A172 (cell line): ENCODE data around the gene RGS10. TPM values are rescaled to one million over a fixed set of nuclear protein-coding genes. Genes with fewer than 3 reads are reported as not detected.
"Not testable (repeated sequence)": the region's sequence is repeated elsewhere in the genome, so short reads cannot be mapped to it uniquely, and the experiment has no call there.

ENCODE experiments used
- DNase-seq: peaks from one replicate; pipeline ENCODE4 v3.0.0-alpha.2; 2015; ENCODE audit warnings: low spot score
- total RNA-seq: library from RNA; depleted of rRNA; stranded (reverse); fragments of >200 nt; shearing (Covaris generic); gene quantifications from 2 replicates; pipeline ENCODE4 v1.2.3, GENCODE V29; 2014

Gene RGS10
- total RNA-seq, 1 experiment from 2014 or later = 106 TPM

DNA sequence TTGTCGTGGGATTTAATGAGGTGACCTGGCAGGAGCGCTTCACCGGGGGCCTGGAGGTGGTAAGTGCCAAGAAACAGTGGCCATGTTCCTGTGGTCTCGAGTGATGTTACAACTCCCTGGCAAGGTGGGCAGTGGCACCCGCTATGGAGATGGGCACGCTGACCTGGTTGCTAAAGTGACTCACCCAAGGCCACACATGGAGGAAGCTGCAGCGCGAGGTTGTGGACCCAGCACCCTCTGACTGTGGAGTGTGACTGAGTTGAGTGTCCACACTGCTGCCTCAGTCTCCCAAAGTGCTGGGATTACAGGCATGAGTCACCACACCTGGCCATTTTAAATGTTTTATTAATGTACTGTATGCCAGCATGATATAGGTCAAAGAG, 73.2 kb downstream of the RGS10 start:
- no peak for DNase-seq

DNA sequence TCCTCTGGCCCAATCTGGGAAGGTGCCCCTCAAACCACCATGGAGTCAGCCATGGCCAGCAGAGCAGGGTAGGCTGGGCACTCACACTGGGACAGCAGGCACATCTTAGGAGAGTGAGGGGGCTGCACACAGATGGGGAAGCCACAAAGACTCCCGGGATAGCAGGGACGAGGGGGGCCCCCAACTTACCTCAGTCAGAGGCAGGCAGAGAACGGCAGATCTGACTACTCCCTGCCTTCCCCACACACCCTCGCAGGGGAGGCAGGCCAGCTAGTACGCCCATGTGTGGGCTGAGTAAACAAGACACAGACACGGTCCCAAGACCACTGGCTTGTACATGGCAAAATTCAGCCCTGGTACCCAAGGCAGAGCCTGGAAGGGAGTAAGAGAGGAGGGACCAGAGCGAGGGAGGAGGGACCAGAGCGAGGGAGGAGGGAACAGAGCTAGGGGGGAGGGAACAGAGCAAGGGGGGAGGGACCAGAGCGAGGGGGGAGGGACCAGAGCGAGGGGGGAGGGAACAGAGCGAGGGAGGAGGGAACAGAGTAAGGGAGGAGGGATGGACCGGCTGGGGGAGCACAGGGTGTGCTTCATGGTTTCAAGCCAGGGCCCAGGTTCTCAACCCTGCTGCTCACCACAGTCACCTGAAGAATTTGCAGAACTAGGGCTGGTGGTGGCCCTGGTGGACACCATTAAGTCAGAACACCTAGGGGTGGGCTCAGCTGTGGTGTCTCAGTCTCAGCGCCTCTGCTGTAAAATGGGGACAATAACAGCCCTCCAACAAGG, 73.8 kb downstream of the RGS10 start:
- no peak for DNase-seq

DNA sequence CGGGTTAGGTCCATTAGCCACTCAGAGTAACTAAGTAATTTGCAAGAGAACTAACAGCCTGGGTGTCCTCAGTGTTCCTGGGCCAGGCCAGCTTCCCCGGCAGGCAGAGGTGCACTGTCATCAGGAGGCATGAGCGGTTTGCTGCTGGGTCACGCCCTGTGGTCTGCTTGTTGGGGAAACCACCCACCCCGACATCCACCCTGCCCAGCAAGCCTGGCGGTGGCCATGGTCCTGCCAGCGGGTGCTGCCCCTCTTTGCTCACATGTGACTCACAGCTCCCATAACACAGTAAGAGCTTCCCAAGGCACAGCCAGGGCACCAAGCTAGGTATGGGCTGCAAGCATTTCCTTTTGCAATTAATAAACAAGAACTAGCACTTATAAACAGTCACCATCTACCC, 75.9 kb downstream of the RGS10 start:
- peak; percentile 86 for DNase-seq

DNA sequence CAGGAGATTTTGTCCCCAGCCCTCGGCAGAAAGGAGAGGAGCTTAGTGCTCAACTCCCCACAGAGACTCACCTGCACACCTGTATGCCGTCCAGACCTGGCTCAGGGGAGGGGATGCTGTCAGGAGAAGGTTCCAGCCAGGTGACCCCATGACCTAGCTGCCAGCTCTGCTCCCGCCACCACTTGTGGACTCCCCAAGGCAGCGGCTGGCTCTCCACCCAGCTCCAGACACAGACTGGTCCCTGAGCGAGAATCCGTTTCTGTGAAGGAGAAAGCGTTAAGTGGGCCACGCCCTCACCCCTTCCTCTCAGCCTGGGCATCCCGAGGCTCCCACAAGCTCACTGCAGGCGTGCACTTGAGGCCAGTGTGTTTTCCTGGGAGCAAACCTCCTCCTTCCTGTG, 76.4 kb downstream of the RGS10 start:
- no peak for DNase-seq

DNA sequence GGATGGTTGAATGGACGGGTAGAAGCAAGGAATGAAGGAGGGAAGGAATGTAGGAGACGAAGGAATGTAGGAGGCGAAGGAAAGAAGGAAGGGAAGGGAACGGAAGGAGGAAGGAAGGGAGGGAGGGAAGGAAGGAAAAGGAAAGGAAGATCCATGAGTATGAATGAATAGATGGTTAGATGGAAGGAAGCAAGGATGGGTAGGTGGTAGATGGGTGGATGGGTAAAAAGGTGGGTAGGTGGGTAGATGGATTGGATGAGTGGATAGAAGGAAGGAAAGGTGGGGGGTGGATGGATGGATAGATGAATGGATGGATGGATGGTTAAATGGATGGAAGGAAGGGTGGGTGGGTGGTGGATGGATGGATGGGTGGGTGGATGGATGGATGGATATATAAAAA, 77.4 kb downstream of the RGS10 start:
- no peak for DNase-seq

DNA sequence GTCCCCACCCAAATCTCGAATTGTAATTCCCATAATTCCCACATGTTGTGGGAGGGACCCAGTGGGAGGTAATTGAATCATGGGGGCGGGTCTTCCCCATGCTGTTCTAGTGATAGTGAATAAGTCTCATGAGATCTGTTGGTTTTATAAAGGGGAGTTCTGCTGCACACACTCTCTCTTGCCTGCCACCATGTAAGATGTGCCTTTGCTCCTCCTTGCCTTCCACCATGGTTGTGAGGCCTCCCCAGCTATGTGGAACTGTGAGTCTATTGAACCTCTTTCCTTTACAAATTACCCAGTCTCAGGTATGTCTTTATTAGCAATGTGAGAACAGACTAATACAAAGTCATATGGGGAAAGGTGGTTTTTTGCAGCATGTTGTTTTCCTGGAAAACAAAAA, 79.3 kb downstream of the RGS10 start:
- DNase-seq = not testable (repeated sequence)

DNA sequence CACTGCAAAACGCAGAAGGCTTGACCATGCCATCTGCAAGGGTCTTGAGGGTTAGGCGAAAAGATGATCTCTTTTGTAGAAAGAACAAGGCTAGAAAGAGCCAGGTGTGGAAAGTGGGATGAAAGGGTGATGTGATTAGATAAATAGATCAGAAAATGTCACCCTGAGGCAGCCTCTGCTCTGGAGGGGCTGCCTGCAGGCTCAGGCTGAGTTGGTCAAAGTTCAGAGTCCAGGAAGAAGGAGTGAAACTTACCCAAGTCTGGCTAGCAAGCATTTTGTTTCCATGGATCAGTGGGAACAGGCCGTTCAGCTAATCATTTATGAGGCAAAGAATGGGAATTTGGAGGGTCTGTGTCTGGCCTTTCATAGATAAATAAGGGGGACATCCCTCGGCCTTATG, 79.7 kb downstream of the RGS10 start:
- DNase-seq = no peak

DNA sequence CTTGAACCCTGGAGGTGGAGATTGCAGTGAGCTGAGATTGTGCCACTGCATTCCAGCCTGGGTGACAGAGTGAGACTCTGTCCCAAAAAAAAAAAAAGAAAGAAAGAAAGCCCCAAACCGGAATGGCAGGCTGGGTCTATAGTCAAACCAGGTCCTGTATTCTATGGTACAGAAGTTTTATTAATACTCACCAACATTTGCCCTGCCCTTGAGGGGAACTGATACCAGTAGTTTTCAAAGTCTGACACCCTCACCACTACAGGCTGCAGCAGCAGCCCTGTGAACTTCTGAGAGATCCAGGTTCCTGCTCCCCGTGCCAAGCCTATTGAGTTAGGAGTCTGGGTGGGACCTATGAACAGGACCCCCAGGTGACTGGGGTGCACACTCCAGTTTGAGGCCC, 80.6 kb downstream of the RGS10 start:
- no peak for DNase-seq

DNA sequence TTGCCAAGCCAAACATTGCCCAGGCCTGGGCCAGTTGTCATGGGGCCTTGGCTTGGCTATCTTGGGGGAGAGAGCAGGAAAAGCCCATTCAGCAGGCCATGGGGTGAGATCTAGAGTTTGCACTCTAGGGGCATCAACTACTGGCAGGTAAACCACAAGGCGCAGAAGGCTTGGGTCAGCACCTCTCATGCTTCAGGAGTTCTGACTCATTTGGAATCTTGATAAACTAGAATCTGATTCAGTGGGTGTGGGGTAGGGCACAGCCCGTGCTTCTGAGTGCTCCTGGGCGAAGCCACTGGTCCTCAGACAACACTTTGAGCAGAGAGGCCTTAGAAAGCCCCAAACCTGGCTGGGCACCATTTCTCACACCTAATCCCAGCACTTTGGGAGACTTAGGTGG, 81.1 kb downstream of the RGS10 start:
- peak; percentile 60 for DNase-seq

DNA sequence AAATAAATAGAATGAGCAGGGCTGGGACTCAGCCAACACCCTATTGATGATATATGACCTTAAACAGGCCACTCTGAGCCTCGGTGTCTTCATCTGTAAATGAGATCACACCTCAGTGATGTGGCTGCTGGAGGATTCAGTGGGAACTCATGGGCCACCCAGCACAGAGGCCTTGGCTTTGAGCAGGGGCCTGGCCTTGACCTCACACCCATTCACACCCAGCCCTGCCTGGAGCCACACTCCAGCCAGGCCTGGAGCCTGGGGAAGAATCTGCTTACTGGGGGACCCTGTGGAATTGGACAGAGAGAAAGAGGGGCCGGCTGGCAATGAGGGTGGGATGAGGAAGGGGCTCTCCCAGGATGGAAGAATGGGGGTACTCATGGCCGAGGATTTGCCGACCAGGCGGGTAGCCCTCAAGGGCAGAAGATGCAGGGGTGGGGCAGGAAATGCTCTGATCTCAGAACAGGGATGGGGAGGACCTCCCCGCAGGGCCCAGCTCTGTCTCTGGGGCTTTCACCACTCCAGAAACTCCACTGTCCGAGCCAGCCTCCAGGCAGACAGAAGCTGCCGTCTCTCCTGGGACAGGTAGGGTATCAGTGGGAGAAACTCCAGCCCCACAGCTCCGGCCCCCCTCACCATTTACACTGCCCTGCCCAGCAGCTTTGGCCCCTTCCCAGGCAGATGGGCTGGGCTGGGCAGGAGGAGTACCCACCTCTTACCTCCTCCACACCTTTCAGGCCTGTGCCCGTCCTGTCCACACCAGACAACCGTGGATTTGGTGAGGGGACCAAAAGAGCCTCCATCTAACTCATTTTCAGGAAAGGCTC, 81.9 kb downstream of the RGS10 start:
- no peak for DNase-seq

DNA sequence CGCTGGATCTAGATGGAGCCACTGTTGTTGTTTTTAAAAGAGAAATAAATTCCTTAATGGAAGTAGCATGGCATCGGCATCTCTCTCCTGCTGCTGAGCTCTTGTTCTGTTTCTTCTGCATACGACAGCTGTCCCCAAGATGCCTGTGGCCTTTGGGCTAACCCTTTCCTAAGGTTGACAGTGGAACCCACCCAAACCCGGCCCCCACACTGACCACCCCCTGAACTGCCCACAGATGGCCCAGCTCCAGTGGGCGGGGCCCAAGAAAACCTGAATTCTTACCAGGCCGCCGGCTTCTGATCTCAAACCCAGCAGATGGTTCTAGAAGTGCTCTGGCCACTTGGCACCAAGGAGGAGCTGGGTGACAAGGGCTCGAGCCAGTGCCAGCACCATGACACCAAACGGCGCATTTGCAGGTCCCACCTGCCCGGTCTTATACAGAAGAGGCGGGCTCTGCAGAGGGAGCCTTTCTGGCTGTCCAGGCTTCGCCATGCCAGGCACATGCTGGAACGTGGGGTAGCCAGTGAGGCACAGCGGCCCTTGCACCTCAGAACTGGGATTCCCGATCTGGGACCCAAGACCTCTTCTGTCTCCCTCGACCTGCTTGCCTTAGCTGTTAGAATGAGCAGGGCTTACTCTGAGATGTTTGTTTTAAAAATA, 82.7 kb downstream of the RGS10 start:
- no peak for DNase-seq

DNA sequence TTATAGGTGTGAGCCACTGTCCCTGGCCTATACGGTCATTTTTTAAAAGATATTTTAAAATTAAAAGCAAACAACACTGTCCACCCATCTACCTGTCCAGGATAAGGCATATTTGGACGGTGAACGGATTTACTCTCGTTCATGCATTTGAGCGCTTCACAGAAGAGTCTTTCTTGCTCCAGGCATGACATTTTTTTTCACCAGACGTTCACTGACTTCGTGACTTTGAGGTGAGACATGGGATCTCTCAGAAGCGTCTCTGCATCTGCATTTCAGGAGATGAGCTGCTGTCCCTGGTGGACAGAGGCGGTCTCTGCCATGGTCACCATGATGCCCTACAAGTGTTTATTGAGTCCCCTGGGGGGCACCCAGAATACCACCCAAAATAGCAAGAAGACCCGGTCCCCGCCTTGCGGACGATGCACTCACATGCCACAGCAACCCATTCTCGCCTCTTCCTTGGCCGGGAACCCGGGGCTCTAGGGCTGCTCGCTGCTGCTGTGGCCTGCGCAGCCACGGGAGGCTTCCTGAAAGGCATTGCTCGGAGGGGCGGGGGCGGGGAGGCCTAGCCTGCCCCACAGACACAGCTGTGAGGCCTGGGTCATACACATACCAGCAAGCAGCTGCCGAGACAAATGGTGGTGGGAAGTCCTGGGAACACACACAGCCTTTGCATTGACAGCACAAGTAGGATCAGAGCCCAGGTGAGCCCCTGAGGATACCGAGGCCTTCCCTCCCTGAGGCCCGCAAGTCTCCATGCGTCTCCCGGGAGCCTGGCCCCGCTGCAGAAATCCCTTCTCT, 84.4 kb downstream of the RGS10 start:
- DNase-seq = no peak

DNA sequence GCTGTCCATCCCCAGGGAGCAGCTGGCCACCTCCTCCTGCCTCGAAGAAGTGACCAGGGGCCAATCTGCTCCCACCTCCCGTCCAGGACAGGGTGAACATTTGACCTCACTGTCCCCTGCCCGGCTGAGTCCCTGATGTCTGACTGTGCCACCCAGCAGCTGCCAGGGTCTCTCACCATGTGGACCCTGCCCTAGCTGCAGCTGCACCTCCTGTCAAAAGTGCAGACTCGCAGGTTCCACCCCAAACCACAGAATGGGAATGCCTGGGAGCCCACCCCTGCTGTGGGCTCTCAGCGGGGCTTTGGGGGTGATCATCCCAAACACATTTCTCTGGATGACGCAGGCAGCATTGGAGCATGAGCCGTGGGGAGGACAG, 86.1 kb downstream of the RGS10 start:
- DNase-seq = no peak

DNA sequence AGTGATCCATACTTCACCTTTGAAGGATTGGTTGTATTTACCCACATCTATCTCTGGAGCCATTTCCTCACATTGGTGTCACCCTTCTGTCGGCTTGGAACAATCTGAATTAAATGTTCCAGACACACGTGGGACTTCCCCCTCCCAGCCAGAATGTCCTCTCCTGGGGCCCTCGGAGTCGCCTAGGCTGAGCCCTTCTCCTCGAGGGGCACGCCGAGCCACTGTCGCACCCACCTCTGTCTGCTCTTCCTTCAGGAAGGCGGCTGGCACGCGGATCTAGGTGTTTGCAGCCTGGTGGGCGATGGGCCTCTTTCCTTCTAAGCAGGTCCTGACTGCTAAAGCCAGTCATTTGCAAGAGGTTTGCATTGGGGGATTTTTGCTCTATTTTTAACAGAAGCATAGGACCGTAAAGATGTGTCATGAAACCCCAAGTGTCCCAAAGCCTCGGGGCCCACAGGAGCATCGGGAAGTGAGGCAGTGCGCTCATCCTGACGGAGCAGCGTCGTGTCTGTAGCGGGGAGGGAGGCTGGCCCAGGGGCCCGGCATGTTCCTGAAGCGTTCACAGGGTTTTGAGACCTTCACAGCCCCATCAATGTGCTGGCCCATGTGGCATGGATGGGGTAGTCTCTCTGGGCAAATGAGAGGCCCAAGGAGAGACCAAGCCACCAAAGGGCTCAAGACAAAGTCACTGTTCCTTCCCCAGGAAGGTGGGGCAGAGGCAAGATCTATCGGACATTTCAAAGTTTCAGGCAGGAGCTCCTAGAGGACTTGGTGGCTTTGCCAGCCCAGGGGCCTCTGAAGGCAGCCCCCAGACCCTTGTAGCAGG, 86.7 kb downstream of the RGS10 start:
- no peak for DNase-seq

DNA sequence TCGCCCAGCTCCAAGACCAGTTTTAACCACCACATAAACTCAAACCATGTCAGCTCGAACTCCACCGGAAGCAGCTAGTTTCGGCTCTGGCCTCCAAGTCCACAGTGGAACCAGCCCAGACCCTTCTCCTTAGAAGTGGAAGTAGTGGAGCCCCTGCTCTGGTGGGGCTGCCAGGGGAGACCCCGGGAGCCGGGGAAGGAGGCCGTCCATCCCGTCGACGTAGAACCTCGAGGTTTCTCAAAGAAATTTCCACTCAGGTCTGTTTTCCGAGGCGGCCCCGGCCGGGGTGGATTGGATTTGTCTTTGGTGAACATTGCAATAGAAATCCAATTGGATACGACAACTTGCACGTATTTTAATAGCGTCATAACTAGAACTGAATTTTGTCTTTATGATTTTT, 87.5 kb downstream of the RGS10 start:
- no peak for DNase-seq

DNA sequence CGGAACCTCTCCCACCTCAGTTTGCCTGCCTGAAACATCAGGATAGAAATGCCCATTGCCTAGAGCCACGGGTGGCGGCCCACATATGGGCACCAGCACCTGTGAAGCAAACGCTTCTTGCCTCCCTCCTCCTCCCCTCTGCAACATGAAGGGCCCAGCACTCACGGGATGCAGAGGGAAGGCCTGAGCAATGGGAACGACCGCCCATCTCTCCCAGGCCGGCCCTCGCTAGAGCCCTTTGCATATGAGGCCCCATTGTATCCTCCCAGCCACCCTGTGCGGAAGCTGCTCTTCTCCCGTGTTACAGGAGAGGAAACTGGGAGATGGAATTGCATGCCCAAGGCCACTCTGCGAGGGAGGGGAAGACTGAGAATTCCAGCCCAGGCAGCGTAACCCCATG, 88.2 kb downstream of the RGS10 start:
- DNase-seq = no peak

DNA sequence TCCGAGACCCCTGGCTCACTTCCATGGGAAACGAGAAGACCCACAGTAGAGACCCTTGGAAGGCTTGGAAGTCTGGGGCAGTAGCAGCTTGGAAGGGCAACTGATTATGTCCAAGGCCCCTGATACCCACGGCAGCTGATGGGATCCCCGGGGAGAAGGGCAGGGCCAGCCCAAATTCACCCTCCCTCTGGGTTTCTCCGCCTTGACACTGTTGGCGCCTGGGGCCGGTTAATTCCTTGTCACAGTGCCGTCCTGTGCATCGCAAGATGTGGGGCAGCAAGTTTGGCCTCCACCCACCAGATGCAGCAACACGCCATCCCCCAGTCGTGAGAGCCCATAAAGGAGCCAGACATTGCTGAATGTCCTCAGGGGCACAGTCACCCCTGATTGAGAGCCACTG, 89.2 kb downstream of the RGS10 start:
- no peak for DNase-seq

DNA sequence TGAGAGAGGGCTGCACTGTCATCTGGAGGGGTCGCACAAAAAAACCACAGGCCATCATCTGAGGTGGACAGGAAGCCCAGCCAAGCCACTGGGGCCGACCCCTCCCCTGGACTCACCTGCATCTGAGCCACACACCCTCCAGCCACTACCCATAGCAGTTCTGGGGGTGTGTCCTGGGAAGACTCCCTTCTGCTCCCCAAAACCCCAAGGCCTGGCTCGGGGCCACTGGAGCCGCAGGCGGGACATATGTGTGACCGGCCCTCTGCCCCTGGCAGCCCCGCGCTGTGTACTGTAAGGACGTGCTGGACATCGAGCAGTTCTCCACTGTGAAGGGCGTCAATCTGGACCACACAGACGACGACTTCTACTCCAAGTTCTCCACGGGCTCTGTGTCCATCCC, 90.1 kb downstream of the RGS10 start:
- DNase-seq = no peak

DNA sequence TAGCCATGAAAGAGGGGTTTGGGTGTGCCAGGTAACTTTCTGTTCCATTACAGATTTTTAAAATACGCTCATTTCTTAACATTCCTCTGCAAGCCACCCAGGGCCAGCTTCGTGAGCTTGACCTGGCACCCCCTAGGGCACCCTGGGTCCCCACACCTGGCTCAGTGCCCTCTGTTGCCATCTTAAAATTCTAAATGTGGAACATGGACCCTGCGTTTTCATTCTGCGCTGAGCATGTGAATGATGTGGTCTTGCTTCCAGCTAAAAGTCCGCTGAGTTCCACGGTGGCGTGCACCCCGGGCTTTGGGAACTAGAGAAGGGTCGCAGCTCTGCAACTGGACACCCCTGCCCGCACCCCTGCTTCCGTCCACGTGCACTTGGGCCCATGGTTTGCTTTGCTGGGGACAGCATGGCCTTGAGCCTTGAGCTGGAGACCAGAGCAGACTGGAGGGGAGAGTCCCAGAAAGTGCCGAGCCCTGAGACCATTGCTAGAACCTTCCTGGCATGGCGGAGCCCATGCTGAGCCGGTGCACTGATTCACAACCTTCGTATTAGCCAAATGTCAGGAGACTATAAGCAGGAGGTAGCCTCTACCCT, 91.1 kb downstream of the RGS10 start:
- no peak for DNase-seq

DNA sequence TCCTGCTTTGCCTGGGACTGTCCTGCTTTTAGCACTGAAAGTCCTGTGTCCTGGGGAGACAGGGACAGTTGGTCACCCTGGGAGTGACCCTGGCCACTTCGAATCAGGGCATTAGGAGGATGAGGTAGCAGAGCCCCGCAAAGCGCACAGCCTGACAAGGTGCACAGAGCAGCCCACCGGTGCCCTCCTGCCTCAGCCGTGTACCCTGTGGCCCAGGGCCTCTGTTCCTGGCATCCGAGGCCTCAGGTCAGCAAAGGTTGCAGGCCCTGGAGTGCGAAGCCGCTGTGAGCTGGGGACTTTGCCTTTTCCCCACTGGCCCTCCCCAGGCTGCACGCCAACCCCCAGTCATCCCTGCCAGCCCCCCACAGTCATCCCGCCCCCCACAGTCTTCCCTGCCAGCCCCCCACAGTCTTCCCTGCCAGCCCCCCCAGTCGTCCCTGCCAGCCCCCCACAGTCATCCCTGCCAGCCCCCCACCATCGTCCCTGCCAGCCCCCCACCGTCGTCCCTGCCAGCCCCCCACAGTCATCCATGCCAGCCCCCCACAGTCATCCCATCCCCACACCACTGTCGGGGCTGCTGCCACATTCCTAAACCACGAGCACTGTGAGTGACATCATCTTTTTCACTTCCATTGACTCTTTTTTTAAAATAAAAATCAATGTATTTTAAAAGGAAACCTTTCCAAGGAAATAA, 91.8 kb downstream of the RGS10 start:
- DNase-seq = no peak
